PFSK-1 (cell line): ENCODE measurements around the gene RIPK4.

ENCODE experiments used
- FOXP2 ChIP-seq: optimal IDR thresholded peaks from 2 replicates; pipeline ENCODE3; 2011; ENCODE audit warnings: borderline replicate concordance, control low read depth, inconsistent platforms; ENCODE audit not compliant: insufficient read depth; ENCODE audit errors: extremely low read length, extremely low read depth
- POLR2AphosphoS5 ChIP-seq: IDR thresholded peaks from 2 replicates; pipeline ENCODE4 v1.6.1; 2012; ENCODE audit warnings: low read depth, mild to moderate bottlenecking, control low read depth, low read length, moderate library complexity
- SIN3A ChIP-seq: IDR thresholded peaks from 2 replicates; pipeline ENCODE4 v1.6.1; 2012; ENCODE audit warnings: mild to moderate bottlenecking, low read length, moderate library complexity, borderline replicate concordance; ENCODE audit not compliant: insufficient read depth
- TAF1 ChIP-seq: IDR thresholded peaks from 2 replicates; pipeline ENCODE4 v1.6.1; 2012; ENCODE audit warnings: low read length, control low read depth, borderline replicate concordance; ENCODE audit not compliant: insufficient read depth
- TF ChIP-seq, protein P1 (sequence below), 2 experiments: IDR thresholded peaks; 2 replicates each; pipeline versions ENCODE4 v1.6.1 to v1.8.0; 2011 to 2012; ENCODE audit warnings: low read depth in 2 of 2, low read length in 2 of 2, control low read depth in 1 of 2, inconsistent platforms in 1 of 2, mild to moderate bottlenecking in 1 of 2, moderate library complexity in 1 of 2; ENCODE audit not compliant: insufficient read depth in 1 of 2

Gene RIPK4

GRCh38 chr21:41703857-41704501, 62.9 kb downstream of the RIPK4 start:
- TF ChIP-seq FOXP2 (no peak), SIN3A (no peak), POLR2AphosphoS5 (no peak), TAF1 (no peak)
- TF ChIP-seq, protein P1, sequence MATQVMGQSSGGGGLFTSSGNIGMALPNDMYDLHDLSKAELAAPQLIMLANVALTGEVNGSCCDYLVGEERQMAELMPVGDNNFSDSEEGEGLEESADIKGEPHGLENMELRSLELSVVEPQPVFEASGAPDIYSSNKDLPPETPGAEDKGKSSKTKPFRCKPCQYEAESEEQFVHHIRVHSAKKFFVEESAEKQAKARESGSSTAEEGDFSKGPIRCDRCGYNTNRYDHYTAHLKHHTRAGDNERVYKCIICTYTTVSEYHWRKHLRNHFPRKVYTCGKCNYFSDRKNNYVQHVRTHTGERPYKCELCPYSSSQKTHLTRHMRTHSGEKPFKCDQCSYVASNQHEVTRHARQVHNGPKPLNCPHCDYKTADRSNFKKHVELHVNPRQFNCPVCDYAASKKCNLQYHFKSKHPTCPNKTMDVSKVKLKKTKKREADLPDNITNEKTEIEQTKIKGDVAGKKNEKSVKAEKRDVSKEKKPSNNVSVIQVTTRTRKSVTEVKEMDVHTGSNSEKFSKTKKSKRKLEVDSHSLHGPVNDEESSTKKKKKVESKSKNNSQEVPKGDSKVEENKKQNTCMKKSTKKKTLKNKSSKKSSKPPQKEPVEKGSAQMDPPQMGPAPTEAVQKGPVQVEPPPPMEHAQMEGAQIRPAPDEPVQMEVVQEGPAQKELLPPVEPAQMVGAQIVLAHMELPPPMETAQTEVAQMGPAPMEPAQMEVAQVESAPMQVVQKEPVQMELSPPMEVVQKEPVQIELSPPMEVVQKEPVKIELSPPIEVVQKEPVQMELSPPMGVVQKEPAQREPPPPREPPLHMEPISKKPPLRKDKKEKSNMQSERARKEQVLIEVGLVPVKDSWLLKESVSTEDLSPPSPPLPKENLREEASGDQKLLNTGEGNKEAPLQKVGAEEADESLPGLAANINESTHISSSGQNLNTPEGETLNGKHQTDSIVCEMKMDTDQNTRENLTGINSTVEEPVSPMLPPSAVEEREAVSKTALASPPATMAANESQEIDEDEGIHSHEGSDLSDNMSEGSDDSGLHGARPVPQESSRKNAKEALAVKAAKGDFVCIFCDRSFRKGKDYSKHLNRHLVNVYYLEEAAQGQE (IDR thresholded peaks at IDR 0.05; ENCODE audit: insufficient read depth in 1 of 2, low read depth in 2 of 2, low read length in 2 of 2), result no peak

DNA sequence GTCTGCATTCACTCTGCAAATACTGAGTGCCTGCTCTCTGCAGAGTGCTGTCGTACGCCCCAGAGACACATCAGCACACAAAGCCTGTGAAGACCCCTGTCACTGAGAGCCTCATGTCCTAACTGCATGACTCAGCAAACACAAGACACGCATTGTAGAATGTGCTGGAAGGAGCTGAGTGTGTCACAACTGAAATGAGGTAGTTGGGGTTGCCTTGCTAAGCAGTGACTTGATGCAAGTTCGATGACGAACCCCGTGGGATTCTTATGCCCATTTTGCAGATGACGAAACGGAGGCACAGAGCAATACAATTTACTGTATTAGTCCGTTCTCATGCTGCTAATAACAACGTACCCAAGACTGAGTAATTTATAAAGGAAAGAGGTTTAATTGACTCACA, 65.1 kb downstream of the RIPK4 start:
- no peak for TF ChIP-seq POLR2AphosphoS5
- no peak for TF ChIP-seq TAF1
- TF ChIP-seq, protein P1 (IDR thresholded peaks at IDR 0.05; ENCODE audit: insufficient read depth in 1 of 2, low read depth in 2 of 2, low read length in 2 of 2), result no peak
- TF ChIP-seq SIN3A, result no peak
- no peak for TF ChIP-seq FOXP2

DNA sequence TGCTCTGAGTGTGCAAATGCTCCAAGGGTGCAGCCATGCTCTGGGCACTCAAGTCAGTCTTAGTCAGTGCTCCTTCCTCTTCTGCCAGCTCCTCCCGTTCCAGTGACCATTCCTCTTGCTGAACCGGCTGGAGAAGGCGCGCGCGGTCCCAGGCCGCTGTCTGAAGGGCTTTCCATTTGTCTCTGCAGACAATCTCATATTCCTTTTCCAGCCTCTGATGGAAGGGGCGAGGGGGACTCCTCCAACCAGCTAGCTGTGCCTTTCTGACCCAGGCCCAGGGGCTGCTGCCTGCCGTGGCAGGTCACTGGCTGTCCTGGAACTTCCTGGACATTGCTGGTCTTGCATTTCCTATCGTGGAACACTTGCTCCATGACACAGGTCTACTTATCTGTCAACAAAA, 67.5 kb downstream of the RIPK4 start:
- TF ChIP-seq, protein P1 (IDR thresholded peaks at IDR 0.05; ENCODE audit: insufficient read depth in 1 of 2, low read depth in 2 of 2, low read length in 2 of 2), result no peak
- no peak for TF ChIP-seq TAF1

GRCh38 chr21:41698071-41698470, 68.8 kb downstream of the RIPK4 start:
- TF ChIP-seq POLR2AphosphoS5 (no peak), TAF1 (no peak), FOXP2 (no peak), SIN3A (no peak)
- TF ChIP-seq, protein P1 (IDR thresholded peaks at IDR 0.05; ENCODE audit: insufficient read depth in 1 of 2, low read depth in 2 of 2, low read length in 2 of 2), result no peak

DNA sequence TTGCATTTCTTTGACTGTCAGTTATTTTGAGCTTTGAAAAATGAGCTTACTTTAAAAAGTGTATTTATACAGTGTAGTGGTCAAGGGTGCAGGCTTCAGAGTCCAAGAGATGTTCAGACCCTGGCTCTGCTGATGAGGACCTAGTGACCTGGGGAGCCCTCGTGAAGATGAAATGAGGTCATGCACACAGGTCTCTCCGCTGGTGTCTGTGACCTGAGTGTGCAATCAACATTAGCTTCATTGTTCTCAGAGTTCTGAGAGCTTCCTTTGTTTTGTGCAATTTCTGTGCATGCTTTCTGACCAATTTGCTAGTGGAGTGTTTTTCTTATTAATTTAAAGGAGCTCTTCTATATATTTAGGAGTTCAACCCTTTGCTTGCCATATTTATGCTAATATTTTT, 71.3 kb downstream of the RIPK4 start:
- TF ChIP-seq, protein P1 (IDR thresholded peaks at IDR 0.05; ENCODE audit: insufficient read depth in 1 of 2, low read depth in 2 of 2, low read length in 2 of 2), result no peak
- TF ChIP-seq TAF1, result no peak
- TF ChIP-seq SIN3A, result no peak
- no peak for TF ChIP-seq FOXP2
- TF ChIP-seq POLR2AphosphoS5, result no peak
